T-helper 2 cell treated with Interferon-gamma antibody and Interleukin-4, amounts not matched to agents 5 μg/mL and 100 μg/mL, for 36 hours (primary cell): ENCODE data around the gene GET4.
"Not testable (repeated sequence)": the region's sequence is repeated elsewhere in the genome, so short reads cannot be mapped to it uniquely, and the experiment has no call there.

Experiments used
- DNase-seq: peaks from one replicate; pipeline ENCODE4 v3.0.0; 2021; ENCODE audit warnings: low spot score
- H3K27ac Mint-ChIP-seq: one replicate; pipeline ENCODE4 v1.8.0; 2021; ENCODE audit warnings: mild to moderate bottlenecking, mixed read lengths
- H3K27me3 Mint-ChIP-seq: one replicate; pipeline ENCODE4 v1.8.0; 2021; ENCODE audit warnings: low read depth, mixed read lengths
- H3K36me3 Mint-ChIP-seq: one replicate; pipeline ENCODE4 v1.8.0; 2021; ENCODE audit warnings: low read depth, mixed read lengths
- H3K4me1 Mint-ChIP-seq: one replicate; pipeline ENCODE4 v1.8.0; 2021; ENCODE audit warnings: low read depth, mixed read lengths
- H3K4me3 Mint-ChIP-seq: one replicate; pipeline ENCODE4 v1.8.0; 2022; ENCODE audit warnings: mild to moderate bottlenecking, moderate library complexity, mixed read lengths
- H3K9me3 Mint-ChIP-seq: one replicate; pipeline ENCODE4 v1.8.0; 2021; ENCODE audit warnings: mixed read lengths

Gene GET4

GRCh38 chr7:840001-840600 is 36.3 kb upstream of the GET4 start:
- Mint-ChIP-seq H3K4me1 (peaks cover 2% of the 10 kb centered on the region), H3K36me3 (peaks cover 21% of the 10 kb centered on the region), H3K4me3 (no peak overlapping the region), H3K9me3 (no peaks in the 10 kb centered on the region), H3K27me3 (no peaks in the 10 kb centered on the region), H3K27ac (no peak overlapping the region)
- DNase-seq, result no peak

- no peaks in the 10 kb centered on the region for H3K4me1 Mint-ChIP-seq
- no peak for DNase-seq
- no peaks in the 10 kb centered on the region for H3K27me3 Mint-ChIP-seq
- H3K9me3 Mint-ChIP-seq, result no peaks in the 10 kb centered on the region
- H3K36me3 Mint-ChIP-seq, result peaks cover 25% of the 10 kb centered on the region
- H3K4me3 Mint-ChIP-seq, result no peak overlapping the region
- no peak overlapping the region for H3K27ac Mint-ChIP-seq
Observed at GRCh38 chr7:841943-842342, 34.4 kb upstream of the GET4 start.

GRCh38 chr7:842431-843031 is 33.8 kb upstream of the GET4 start:
- Mint-ChIP-seq H3K27ac (no peak overlapping the region), H3K36me3 (peaks cover 25% of the 10 kb centered on the region), H3K9me3 (no peaks in the 10 kb centered on the region)

GRCh38 chr7:843230-843629 is 33.1 kb upstream of the GET4 start:
- no peak overlapping the region for H3K4me3 Mint-ChIP-seq
- H3K4me1 Mint-ChIP-seq, result no peaks in the 10 kb centered on the region
- no peaks in the 10 kb centered on the region for H3K9me3 Mint-ChIP-seq
- no peak overlapping the region for H3K27ac Mint-ChIP-seq
- H3K36me3 Mint-ChIP-seq, result peaks cover 27% of the 10 kb centered on the region
- no peak for DNase-seq
- H3K27me3 Mint-ChIP-seq, result no peaks in the 10 kb centered on the region

More at GRCh38 chr7:842431-843031, 33.8 kb upstream of the GET4 start:
- H3K4me3 Mint-ChIP-seq, result no peak overlapping the region
- no peaks in the 10 kb centered on the region for H3K4me1 Mint-ChIP-seq
- H3K27me3 Mint-ChIP-seq, result no peaks in the 10 kb centered on the region
- no peak for DNase-seq

GRCh38 chr7:844043-844442 is 32.3 kb upstream of the GET4 start:
- no peaks in the 10 kb centered on the region for H3K9me3 Mint-ChIP-seq

GRCh38 chr7:844514-844913 is 31.8 kb upstream of the GET4 start:
- no peaks in the 10 kb centered on the region for H3K9me3 Mint-ChIP-seq
- H3K4me1 Mint-ChIP-seq, result no peaks in the 10 kb centered on the region
- no peak for DNase-seq
- peaks cover 36% of the 10 kb centered on the region for H3K36me3 Mint-ChIP-seq
- no peaks in the 10 kb centered on the region for H3K27me3 Mint-ChIP-seq
- H3K4me3 Mint-ChIP-seq, result no peak overlapping the region
- no peak overlapping the region for H3K27ac Mint-ChIP-seq

More at GRCh38 chr7:844043-844442, 32.3 kb upstream of the GET4 start:
- Mint-ChIP-seq H3K27ac (no peak overlapping the region), H3K27me3 (no peaks in the 10 kb centered on the region), H3K4me3 (no peak overlapping the region), H3K36me3 (peaks cover 32% of the 10 kb centered on the region), H3K4me1 (no peaks in the 10 kb centered on the region)
- DNase-seq, result no peak

GRCh38 chr7:845091-845490 is 31.3 kb upstream of the GET4 start:
- H3K4me1 Mint-ChIP-seq, result no peaks in the 10 kb centered on the region
- H3K36me3 Mint-ChIP-seq, result peaks cover 33% of the 10 kb centered on the region
- H3K27ac Mint-ChIP-seq, result no peak overlapping the region
- no peaks in the 10 kb centered on the region for H3K27me3 Mint-ChIP-seq
- no peak overlapping the region for H3K4me3 Mint-ChIP-seq
- no peaks in the 10 kb centered on the region for H3K9me3 Mint-ChIP-seq
- DNase-seq, result no peak

GRCh38 chr7:845731-846130 is 30.6 kb upstream of the GET4 start:
- no peaks in the 10 kb centered on the region for H3K27me3 Mint-ChIP-seq
- peaks cover 34% of the 10 kb centered on the region for H3K36me3 Mint-ChIP-seq
- H3K27ac Mint-ChIP-seq, result no peak overlapping the region
- H3K9me3 Mint-ChIP-seq, result no peaks in the 10 kb centered on the region
- DNase-seq, result no peak
- no peaks in the 10 kb centered on the region for H3K4me1 Mint-ChIP-seq
- no peak overlapping the region for H3K4me3 Mint-ChIP-seq

- H3K4me1 Mint-ChIP-seq, H3K27ac Mint-ChIP-seq, H3K9me3 Mint-ChIP-seq, DNase-seq, H3K4me3 Mint-ChIP-seq, H3K27me3 Mint-ChIP-seq: not testable (repeated sequence)
- H3K36me3 Mint-ChIP-seq, result peaks cover 32% of the 10 kb centered on the region
Observed at GRCh38 chr7:846958-847650, 29.2 kb upstream of the GET4 start.

- not testable (repeated sequence) for H3K4me1 Mint-ChIP-seq, H3K4me3 Mint-ChIP-seq, H3K27me3 Mint-ChIP-seq, H3K9me3 Mint-ChIP-seq, H3K27ac Mint-ChIP-seq, DNase-seq
- peaks cover 29% of the 10 kb centered on the region for H3K36me3 Mint-ChIP-seq
Observed at GRCh38 chr7:847728-848127, 28.6 kb upstream of the GET4 start.

GRCh38 chr7:849145-849544 is 27.2 kb upstream of the GET4 start:
- no peak overlapping the region for H3K27ac Mint-ChIP-seq
- no peak for DNase-seq
- no peak overlapping the region for H3K4me3 Mint-ChIP-seq
- peaks cover 24% of the 10 kb centered on the region for H3K36me3 Mint-ChIP-seq
- no peaks in the 10 kb centered on the region for H3K4me1 Mint-ChIP-seq
- no peaks in the 10 kb centered on the region for H3K9me3 Mint-ChIP-seq
- no peaks in the 10 kb centered on the region for H3K27me3 Mint-ChIP-seq

GRCh38 chr7:849781-850180 is 26.6 kb upstream of the GET4 start:
- no peak overlapping the region for H3K27ac Mint-ChIP-seq
- H3K9me3 Mint-ChIP-seq, result no peaks in the 10 kb centered on the region
- DNase-seq, result no peak
- H3K4me3 Mint-ChIP-seq, result no peak overlapping the region
- peaks cover 24% of the 10 kb centered on the region for H3K36me3 Mint-ChIP-seq
- no peaks in the 10 kb centered on the region for H3K27me3 Mint-ChIP-seq
- no peaks in the 10 kb centered on the region for H3K4me1 Mint-ChIP-seq

GRCh38 chr7:851204-851603 is 25.1 kb upstream of the GET4 start:
- peaks cover 23% of the 10 kb centered on the region for H3K36me3 Mint-ChIP-seq
- H3K27ac Mint-ChIP-seq, result no peak overlapping the region
- H3K9me3 Mint-ChIP-seq, result no peaks in the 10 kb centered on the region
- H3K27me3 Mint-ChIP-seq, result no peaks in the 10 kb centered on the region
- DNase-seq, result no peak
- no peak overlapping the region for H3K4me3 Mint-ChIP-seq
- H3K4me1 Mint-ChIP-seq, result no peaks in the 10 kb centered on the region

- Mint-ChIP-seq H3K4me1 (no peaks in the 10 kb centered on the region), H3K9me3 (no peaks in the 10 kb centered on the region), H3K27me3 (no peaks in the 10 kb centered on the region), H3K4me3 (no peak overlapping the region), H3K27ac (no peak overlapping the region), H3K36me3 (peaks cover 21% of the 10 kb centered on the region)
- no peak for DNase-seq
Observed at GRCh38 chr7:853366-854117, 22.8 kb upstream of the GET4 start.
